ENCODE measurements around the gene SERTM1.

Gene SERTM1

GRCh38 chr13:36725936-36726335 lies 52.1 kb downstream of the SERTM1 start:
- no peak for TF ChIP-seq CTCF (IDR thresholded peaks at IDR 0.05)

GRCh38 chr13:36728006-36728405 lies 54.2 kb downstream of the SERTM1 start:
- no peak for TF ChIP-seq CTCF (IDR thresholded peaks at IDR 0.05)

GRCh38 chr13:36736119-36736726 lies 62.4 kb downstream of the SERTM1 start:
- TF ChIP-seq CTCF (IDR thresholded peaks at IDR 0.05) = peak; percentile 38; the same call in 1 of the 2 replicates

GRCh38 chr13:36737524-36738083 lies 63.8 kb downstream of the SERTM1 start:
- no peak for TF ChIP-seq CTCF (IDR thresholded peaks at IDR 0.05)

GRCh38 chr13:36745436-36745835 lies 71.6 kb downstream of the SERTM1 start:
- no peak for TF ChIP-seq CTCF (IDR thresholded peaks at IDR 0.05)

GRCh38 chr13:36746051-36746450 lies 72.2 kb downstream of the SERTM1 start:
- TF ChIP-seq CTCF (IDR thresholded peaks at IDR 0.05) = no peak

Measured in LNCAP (cell line).